ENCODE data around the gene VCAN.

The VCAN gene

DNA sequence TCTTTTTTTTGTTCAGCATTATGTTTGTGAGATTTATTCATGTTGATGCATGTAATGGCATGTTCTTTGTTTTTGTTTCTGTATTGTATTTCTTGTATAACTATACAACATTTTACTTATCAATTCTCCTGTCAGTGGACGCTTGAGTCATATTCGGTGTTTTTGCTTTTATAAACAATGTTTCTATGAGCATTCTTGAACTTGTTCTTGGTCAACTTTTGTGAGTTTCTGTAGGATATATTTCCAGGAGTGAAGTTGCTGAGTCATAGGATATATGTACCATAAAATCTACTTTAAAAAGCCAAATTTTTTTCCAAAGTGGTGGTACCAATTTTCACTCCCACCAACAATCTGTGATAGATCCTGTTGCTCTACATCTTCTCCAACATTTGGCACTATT is 104.8 kb downstream of the VCAN start:
- DNase-seq: no peak

DNA sequence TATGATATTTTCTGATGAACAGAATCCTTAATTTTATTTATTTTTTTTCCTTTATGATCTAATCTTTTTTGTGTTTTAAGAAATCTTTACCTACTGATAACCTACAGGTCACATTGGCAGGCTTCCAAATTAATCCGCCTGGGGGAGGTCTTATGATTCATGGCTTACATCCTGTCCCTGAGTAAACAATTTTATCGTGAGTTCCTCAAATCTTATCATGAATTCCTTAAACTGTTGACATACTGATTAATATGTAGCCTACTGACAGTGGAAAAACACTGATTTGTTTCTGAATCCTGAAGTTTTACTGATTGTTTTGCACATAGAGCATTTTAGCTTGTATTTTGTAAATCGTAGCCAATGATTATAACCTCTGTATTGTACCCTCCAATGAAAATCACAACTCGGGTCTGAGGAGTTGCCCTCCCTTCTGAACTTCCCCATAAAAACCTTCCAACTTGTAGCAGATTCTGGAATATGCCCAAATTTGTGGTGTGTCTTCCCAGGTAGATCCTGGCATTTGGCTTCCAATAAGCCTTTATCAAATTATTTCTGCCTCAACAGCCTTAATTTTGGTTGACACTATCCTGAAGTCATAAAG is 105.6 kb downstream of the VCAN start:
- DNase-seq: no peak

DNA sequence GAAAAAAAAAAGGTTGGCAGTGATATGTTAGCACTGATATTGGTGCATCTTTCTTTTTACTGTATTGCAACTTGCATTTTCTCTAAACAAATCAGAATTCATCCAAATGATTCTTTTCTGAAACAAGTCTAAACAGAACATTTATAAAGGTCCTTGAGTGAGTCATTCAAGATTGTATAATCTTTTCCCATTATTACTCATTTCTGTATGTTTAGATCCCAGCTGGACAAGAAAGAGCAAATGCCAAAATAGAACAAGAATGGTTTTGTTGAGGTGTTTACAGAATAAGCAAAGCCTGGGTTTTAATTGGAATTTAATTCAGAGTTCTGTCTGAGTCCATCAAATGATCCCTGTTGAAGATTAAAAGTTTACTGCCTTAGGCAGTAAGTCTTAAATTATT is 112.3 kb downstream of the VCAN start:
- DNase-seq: no peak

DNA sequence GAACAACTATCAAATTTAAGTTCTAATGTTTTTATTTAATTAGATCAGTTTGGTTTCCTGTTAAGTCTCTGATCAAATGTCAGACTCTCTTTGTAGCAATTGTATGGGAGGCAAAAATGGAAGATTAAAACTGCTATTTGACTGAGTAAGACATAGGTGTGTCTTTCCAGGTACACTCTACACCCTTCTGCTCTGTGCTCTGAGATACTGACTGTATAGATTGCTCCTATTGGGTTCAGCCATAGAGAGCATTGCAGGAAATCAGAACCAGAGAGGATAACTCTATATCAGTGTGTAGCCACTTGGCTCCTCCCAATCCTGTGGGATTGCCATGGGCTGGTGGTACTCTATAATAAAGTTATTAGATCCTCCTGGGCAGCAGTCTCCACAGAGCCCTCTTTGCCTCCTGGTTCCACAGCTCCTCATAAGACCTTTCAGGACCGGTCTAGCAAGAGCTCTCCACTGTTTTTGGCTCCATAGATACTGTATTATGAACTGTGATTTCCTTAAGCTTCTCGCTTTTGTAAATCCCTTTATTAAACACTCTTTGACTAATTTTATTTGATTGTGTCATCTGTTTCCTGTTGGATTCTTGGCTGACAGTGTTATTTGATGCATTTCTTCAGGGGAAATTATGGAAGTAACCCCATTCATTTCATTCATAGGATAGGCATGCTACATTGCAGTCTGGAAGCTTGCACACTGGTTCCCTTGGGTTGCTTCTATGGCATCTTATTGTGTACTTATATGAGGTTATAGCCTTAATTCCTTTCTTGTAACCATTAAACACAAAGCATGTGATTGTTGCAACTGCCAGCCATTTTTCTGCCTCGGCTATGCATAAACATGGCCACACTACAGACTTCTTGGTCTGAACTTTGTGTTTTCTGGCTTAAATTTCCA is 115.6 kb downstream of the VCAN start:
- no peak for DNase-seq

DNA sequence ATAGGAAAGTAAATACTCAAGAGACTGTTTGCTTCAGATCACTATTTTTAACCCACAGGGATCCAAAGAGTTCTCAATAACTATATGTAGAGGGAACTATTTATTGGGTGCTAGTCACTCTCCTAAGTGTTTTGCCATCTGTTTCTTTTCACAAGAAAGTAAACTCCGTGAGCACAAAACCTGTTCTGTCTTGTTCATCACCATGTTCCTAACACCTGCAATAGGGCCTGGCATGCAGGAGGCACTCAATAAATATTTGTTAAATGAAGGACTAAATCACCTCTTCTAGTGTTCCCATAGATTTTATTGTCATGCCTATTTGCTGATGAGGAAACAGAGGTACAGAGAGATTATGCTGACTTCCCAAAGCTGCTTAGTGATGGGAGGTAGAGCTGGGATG is 118.2 kb downstream of the VCAN start:
- peak; percentile 99 for DNase-seq

DNA sequence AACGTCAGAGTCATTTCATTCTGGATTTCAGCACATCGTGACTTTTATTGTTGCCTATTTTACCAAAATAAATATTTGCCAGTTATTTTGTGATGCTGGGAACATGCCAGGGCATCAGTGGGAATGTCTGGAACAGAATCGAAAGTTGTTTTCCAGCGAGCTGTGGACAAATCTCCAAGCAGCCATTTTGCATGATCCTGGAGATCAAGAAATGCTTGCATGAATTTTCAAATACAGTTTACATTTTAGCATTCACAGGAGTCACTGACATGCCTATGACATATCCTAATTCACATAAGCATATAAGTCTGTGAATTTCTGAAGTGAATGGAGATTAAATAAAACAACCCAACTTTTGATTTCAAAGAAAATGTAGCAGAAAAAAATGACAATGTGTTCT is 119.4 kb downstream of the VCAN start:
- DNase-seq: no peak

DNA sequence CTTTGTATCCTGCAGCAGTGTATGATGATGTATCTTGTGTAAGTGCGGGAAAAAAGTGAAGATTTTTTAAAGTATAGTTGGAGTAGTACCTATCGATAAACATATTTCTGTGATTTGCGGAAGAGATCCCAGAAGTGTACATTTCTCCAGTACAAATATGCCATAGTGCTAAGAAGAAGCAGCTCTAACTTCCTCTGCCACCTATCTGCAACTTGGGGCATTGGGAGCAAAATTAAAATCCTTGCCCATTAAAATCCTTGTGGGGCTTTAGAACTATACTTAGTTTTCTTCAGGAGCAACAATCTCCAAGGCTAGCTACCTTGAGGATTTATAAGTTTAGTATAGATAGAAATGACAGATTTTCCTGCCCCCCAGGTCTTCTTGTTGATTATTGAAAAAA is 123.7 kb downstream of the VCAN start:
- no peak for DNase-seq

DNA sequence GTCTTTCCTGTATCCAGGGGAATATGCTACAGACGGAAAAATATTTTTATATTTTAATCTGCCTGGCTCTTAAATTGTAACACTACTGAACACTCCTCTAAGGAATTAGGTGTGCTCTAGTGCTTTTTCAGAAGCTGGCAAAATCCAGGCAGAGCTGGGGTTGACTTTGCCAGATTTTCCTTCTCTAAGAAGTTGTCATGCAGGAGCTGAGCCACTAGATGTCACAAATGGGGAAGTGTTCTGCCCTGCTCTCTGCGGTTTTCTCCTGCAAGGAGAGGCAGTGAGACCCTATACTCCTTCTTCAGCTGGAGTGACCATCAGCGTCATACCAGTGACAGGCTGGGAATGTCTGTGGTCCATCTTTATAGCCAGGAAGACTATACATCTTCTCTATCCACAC is 136.6 kb downstream of the VCAN start:
- DNase-seq: peak; percentile 56

DNA sequence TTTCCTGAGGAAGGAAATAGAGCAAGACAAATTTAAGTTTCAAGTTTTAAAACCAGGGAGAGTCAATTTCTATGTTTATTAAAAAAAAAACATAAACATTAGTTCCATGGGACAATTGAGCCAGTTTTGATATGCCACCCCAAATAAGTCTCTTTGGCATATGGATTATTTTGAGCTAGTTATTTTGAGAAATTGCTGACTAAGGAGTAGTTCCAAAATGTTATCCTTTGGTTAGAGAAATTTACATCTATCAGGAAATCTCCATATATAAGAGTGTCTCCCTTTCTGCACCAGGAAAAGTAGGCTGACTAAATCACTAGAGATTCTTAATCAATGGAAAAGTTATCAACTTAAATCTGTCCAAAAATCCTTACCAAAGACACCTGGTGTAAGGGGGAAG is 143.3 kb downstream of the VCAN start:
- no peak for DNase-seq

DNA sequence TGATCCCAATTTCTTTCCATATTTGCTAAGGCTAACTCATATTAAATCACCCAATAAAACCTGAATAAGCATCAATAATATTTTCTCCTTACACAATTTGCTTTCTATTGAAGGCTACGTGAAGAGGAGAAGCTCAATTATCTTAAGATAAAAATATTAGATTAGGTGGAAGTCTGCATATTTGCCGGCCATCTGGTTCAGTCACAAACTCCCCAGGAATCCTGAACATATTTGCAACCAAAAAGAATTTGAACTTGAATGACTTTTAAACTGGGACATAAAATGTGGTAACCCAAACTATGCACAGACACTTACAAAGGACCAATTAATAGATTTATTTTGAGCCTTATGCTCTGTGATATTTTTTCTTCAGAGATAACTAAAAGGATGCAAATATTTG is 156.8 kb downstream of the VCAN start:
- no peak for DNase-seq

All from NCI-H748 treated with DMSO at 0.1 percent for 48 hours (cell line).